Mesenchymal stem cell (in vitro differentiated cells and primary cell): Measurements from ENCODE around the gene LRRC26.

Experiments
- DNase-seq: peaks from one replicate; pipeline ENCODE4 v3.0.0-alpha.2; 2013
- H2AFZ ChIP-seq: one replicate; pipeline ENCODE4 v1.6.1; 2013; ENCODE audit warnings: low read depth, mild to moderate bottlenecking, control low read depth, inconsistent platforms, low read length, moderate library complexity
- H2AK5ac ChIP-seq: 2 replicates; pipeline ENCODE4 v1.6.1; 2013; ENCODE audit warnings: low read length, moderate library complexity, mild to moderate bottlenecking, inconsistent platforms; ENCODE audit not compliant: severe bottlenecking
- H2BK120ac ChIP-seq: one replicate; pipeline ENCODE4 v1.6.1; 2013; ENCODE audit warnings: low read depth, mild to moderate bottlenecking, inconsistent platforms, low read length, moderate library complexity
- H2BK12ac ChIP-seq, 2 experiments: one replicate each; pipeline ENCODE4 v1.6.1; 2013; ENCODE audit warnings: inconsistent platforms in 2 of 2, low read length in 2 of 2, mild to moderate bottlenecking in 2 of 2, moderate library complexity in 2 of 2, control low read depth in 1 of 2
- H2BK15ac ChIP-seq: one replicate; pipeline ENCODE4 v1.6.1; 2013; ENCODE audit warnings: mild to moderate bottlenecking, low read depth, inconsistent platforms; ENCODE audit not compliant: poor library complexity, severe bottlenecking
- H2BK5ac ChIP-seq: 2 replicates; pipeline ENCODE4 v1.6.1; 2013; ENCODE audit warnings: low read depth, mild to moderate bottlenecking, low read length, control low read depth, inconsistent platforms; ENCODE audit not compliant: poor library complexity, severe bottlenecking
- H3K14ac ChIP-seq, 2 experiments: one replicate each; pipeline ENCODE4 v1.6.1; 2013; ENCODE audit warnings: inconsistent platforms in 2 of 2, low read length in 2 of 2, control low read depth in 1 of 2, mild to moderate bottlenecking in 1 of 2, moderate library complexity in 1 of 2
- H3K18ac ChIP-seq, 2 experiments: one replicate each; pipeline ENCODE4 v1.6.1; 2013; ENCODE audit warnings: inconsistent platforms in 2 of 2, low read length in 2 of 2, control low read depth in 1 of 2, low read depth in 1 of 2, mild to moderate bottlenecking in 1 of 2
- H3K23ac ChIP-seq, 2 experiments: one replicate each; pipeline ENCODE4 v1.6.1; 2013; ENCODE audit warnings: inconsistent platforms in 2 of 2, low read length in 2 of 2, mild to moderate bottlenecking in 2 of 2, moderate library complexity in 2 of 2, control low read depth in 1 of 2
- H3K27ac ChIP-seq: 2 replicates; pipeline ENCODE4 v1.5.1; 2013; ENCODE audit warnings: mild to moderate bottlenecking, moderate library complexity, low read length, control low read depth, inconsistent platforms; ENCODE audit not compliant: poor library complexity, severe bottlenecking
- H3K27me3 ChIP-seq, 2 experiments: 2 replicates each; pipeline versions ENCODE4 v1.6.1 to v1.7.0; 2013; ENCODE audit warnings: low read length in 2 of 2, mild to moderate bottlenecking in 2 of 2, moderate library complexity in 2 of 2, control low read depth in 1 of 2, inconsistent platforms in 1 of 2; ENCODE audit not compliant: control insufficient read depth in 1 of 2, insufficient read depth in 1 of 2
- H3K36me3 ChIP-seq, 2 experiments: 2 replicates each; pipeline versions ENCODE4 v1.6.1 to v1.7.0; 2013; ENCODE audit warnings: low read length in 2 of 2, control low read depth in 1 of 2, inconsistent platforms in 1 of 2, low read depth in 1 of 2, mild to moderate bottlenecking in 1 of 2; ENCODE audit not compliant: insufficient read depth in 2 of 2, control insufficient read depth in 1 of 2
- H3K4ac ChIP-seq, 2 experiments: one replicate each; pipeline ENCODE4 v1.6.1; 2013; ENCODE audit warnings: inconsistent platforms in 2 of 2, low read length in 2 of 2, mild to moderate bottlenecking in 2 of 2, moderate library complexity in 2 of 2, control low read depth in 1 of 2, low read depth in 1 of 2
- H3K4me1 ChIP-seq: 2 replicates; pipeline ENCODE4 v1.6.1; 2013; ENCODE audit warnings: low read depth, low read length, control low read depth; ENCODE audit not compliant: control insufficient read depth, insufficient read depth
- H3K4me2 ChIP-seq: 2 replicates; pipeline ENCODE4 v1.6.1; 2013; ENCODE audit warnings: low read length, mild to moderate bottlenecking, inconsistent platforms; ENCODE audit not compliant: poor library complexity, severe bottlenecking
- H3K4me3 ChIP-seq, 2 experiments: 2 replicates each; pipeline versions ENCODE4 v1.5.1 to v1.7.0; 2013; ENCODE audit warnings: low read length in 2 of 2, mild to moderate bottlenecking in 2 of 2, control low read depth in 1 of 2, low read depth in 1 of 2; ENCODE audit not compliant: insufficient read depth in 1 of 2
- H3K79me1 ChIP-seq: replicated peaks from 2 replicates; pipeline ENCODE4 v1.6.1; 2013; ENCODE audit warnings: mild to moderate bottlenecking, control low read depth, low read length, inconsistent platforms; ENCODE audit not compliant: poor library complexity, severe bottlenecking
- H3K9ac ChIP-seq: 2 replicates; pipeline ENCODE4 v1.7.0; 2013; ENCODE audit warnings: mild to moderate bottlenecking, low read length, moderate library complexity
- H3K9me3 ChIP-seq: 2 replicates; pipeline ENCODE4 v1.7.0; 2013; ENCODE audit warnings: mild to moderate bottlenecking, low read length; ENCODE audit not compliant: control insufficient read depth
- H4K8ac ChIP-seq: one replicate; pipeline ENCODE4 v1.6.1; 2013; ENCODE audit warnings: inconsistent platforms, mild to moderate bottlenecking, low read length, moderate library complexity
- H4K91ac ChIP-seq: one replicate; pipeline ENCODE4 v1.6.1; 2013; ENCODE audit warnings: mild to moderate bottlenecking, low read length, inconsistent platforms
- WGBS: methylation state at CpG from one replicate; pipeline ENCODE4 v1.1.7; 2013; ENCODE audit warnings: mixed read lengths; 5-methylcytosine and 5-hydroxymethylcytosine counted together

The LRRC26 gene

GRCh38 chr9:137173796-137174664 lies 4.2 kb upstream of the LRRC26 start:
- Histone ChIP-seq H3K18ac (no peak overlapping the region), H3K14ac (no peak overlapping the region), H2AFZ (no peak overlapping the region), H3K9me3 (no peaks in the 10 kb centered on the region), H2AK5ac (no peak overlapping the region), H3K27me3 (peaks cover 39 to 59% of the 10 kb centered on the region in 2 experiments), H3K27ac (no peak overlapping the region), H4K91ac (no peak overlapping the region), H3K9ac (no peak overlapping the region), H3K4me2 (no peak overlapping the region), H3K4me1 (peaks cover 15% of the 10 kb centered on the region), H3K36me3 (peaks cover 8 to 26% of the 10 kb centered on the region in 2 experiments), H2BK12ac (no peak overlapping the region), H2BK120ac (no peak overlapping the region), H2BK15ac (no peak overlapping the region), H3K4me3 (no peak overlapping the region), H2BK5ac (no peak overlapping the region), H3K23ac (no peak overlapping the region), H4K8ac (no peak overlapping the region), H3K79me1 (no peaks in the 10 kb centered on the region), H3K4ac (no peak overlapping the region)
- DNase-seq: no peak
- WGBS: 90% methylated on average over 45 of the region's 45 CpGs

- Histone ChIP-seq H3K27ac (no peak overlapping the region), H3K4ac (no peak overlapping the region), H3K23ac (no peak overlapping the region), H2BK120ac (no peak overlapping the region), H3K27me3 (peaks cover 44 to 63% of the 10 kb centered on the region in 2 experiments), H3K18ac (no peak overlapping the region), H3K9me3 (no peaks in the 10 kb centered on the region), H2BK15ac (no peak overlapping the region), H3K14ac (no peak overlapping the region), H2AFZ (no peak overlapping the region), H3K9ac (no peak overlapping the region), H2BK12ac (no peak overlapping the region), H3K4me3 (no peak overlapping the region), H3K4me2 (no peak overlapping the region), H4K91ac (no peak overlapping the region), H3K4me1 (peaks cover 19% of the 10 kb centered on the region), H4K8ac (no peak overlapping the region), H3K79me1 (no peaks in the 10 kb centered on the region), H2BK5ac (no peak overlapping the region), H2AK5ac (no peak overlapping the region), H3K36me3 (peaks cover 8 to 18% of the 10 kb centered on the region in 2 experiments)
- DNase-seq: no peak
- WGBS: 85% methylated on average over 21 of the region's 21 CpGs
Measured at GRCh38 chr9:137172901-137173795, 3.3 kb upstream of the LRRC26 start.

GRCh38 chr9:137171149-137171900 lies 1.5 kb upstream of the LRRC26 start:
- H2BK12ac ChIP-seq: no peak overlapping the region
- H3K9me3 ChIP-seq: no peaks in the 10 kb centered on the region
- no peak overlapping the region for H2AFZ ChIP-seq
- H4K8ac ChIP-seq: no peak overlapping the region
- no peak overlapping the region for H3K4me3 ChIP-seq
- H3K4me2 ChIP-seq: no peak overlapping the region
- H3K4ac ChIP-seq: no peak overlapping the region
- H3K9ac ChIP-seq: no peak overlapping the region
- no peak overlapping the region for H3K23ac ChIP-seq
- H4K91ac ChIP-seq: no peak overlapping the region
- no peak for DNase-seq
- no peak overlapping the region for H3K18ac ChIP-seq
- H3K36me3 ChIP-seq: no peaks in the 10 kb centered on the region
- peaks cover 62 to 75% of the 10 kb centered on the region in 2 experiments for H3K27me3 ChIP-seq
- no peak overlapping the region for H2AK5ac ChIP-seq
- H3K14ac ChIP-seq: no peak overlapping the region
- no peak overlapping the region for H3K27ac ChIP-seq
- 91% methylated on average over 22 of the region's 22 CpGs for WGBS
- peaks cover 21% of the 10 kb centered on the region for H3K4me1 ChIP-seq
- no peaks in the 10 kb centered on the region for H3K79me1 ChIP-seq
- H2BK120ac ChIP-seq: no peak overlapping the region
- H2BK15ac ChIP-seq: no peak overlapping the region
- H2BK5ac ChIP-seq: no peak overlapping the region
